Activated T-helper 17 cell treated with anti-CD3 and anti-CD28 coated beads, Interleukin-2, amount 50 U/mL, for 72 hours (primary cell): ENCODE data around the gene KRTAP5-5. TPM values are rescaled to one million over a fixed set of nuclear protein-coding genes. Genes with fewer than 3 reads are reported as not detected.

Source experiments
- ATAC-seq: fragments of 150-1000 bp; cut with Tn5 transposase; replicated peaks from 2 replicates; pipeline ENCODE4 v1.10.0; 2021; ENCODE audit warnings: mild to moderate bottlenecking, moderate library complexity
- H3K27ac Mint-ChIP-seq: one replicate; pipeline ENCODE4 v1.8.0; 2022; ENCODE audit warnings: mixed read lengths
- H3K27me3 Mint-ChIP-seq: one replicate; pipeline ENCODE4 v1.8.0; 2022; ENCODE audit warnings: mixed read lengths
- H3K36me3 Mint-ChIP-seq: one replicate; pipeline ENCODE4 v1.8.0; 2022; ENCODE audit warnings: low read depth, mild to moderate bottlenecking, mixed read lengths
- H3K4me1 Mint-ChIP-seq: one replicate; pipeline ENCODE4 v1.8.0; 2022; ENCODE audit warnings: mixed read lengths
- H3K4me3 Mint-ChIP-seq: one replicate; pipeline ENCODE4 v1.8.0; 2022; ENCODE audit warnings: mild to moderate bottlenecking, mixed read lengths
- H3K9me3 Mint-ChIP-seq: one replicate; pipeline ENCODE4 v1.8.0; 2022; ENCODE audit warnings: mixed read lengths
- total RNA-seq, 2 donors: library from RNA; stranded (reverse); gene quantifications; one replicate each; pipeline ENCODE4 v1.2.3, GENCODE V29; 2022

KRTAP5-5 gene
- total RNA-seq, 2 donors from 2014 or later: not detected

DNA sequence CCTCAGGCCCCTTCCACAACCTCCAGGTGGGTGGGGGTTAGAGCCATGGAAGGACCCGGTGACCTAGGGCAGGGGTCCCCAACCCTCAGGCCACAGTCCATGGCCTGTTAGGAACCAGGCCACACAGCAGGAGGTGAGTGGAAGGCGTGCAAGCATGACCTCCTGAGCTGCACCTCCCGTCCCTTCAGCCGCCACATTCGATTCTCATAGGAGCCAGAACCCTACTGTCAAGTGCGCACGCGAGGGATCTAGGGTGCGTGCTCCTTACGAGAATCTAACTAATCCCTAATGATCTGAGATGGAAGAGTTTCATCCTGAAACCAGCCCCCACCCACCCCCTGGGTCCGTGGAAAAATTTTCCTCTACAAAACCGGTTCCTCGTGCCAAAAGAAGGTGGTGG, 4.0 kb upstream of the KRTAP5-5 start:
- no peak for ATAC-seq
- H3K36me3 Mint-ChIP-seq: no peaks in the 10 kb centered on the region
- no peak overlapping the region for H3K27ac Mint-ChIP-seq
- peaks cover 10% of the 10 kb centered on the region for H3K27me3 Mint-ChIP-seq
- no peak overlapping the region for H3K4me3 Mint-ChIP-seq
- H3K4me1 Mint-ChIP-seq: no peaks in the 10 kb centered on the region
- no peaks in the 10 kb centered on the region for H3K9me3 Mint-ChIP-seq

DNA sequence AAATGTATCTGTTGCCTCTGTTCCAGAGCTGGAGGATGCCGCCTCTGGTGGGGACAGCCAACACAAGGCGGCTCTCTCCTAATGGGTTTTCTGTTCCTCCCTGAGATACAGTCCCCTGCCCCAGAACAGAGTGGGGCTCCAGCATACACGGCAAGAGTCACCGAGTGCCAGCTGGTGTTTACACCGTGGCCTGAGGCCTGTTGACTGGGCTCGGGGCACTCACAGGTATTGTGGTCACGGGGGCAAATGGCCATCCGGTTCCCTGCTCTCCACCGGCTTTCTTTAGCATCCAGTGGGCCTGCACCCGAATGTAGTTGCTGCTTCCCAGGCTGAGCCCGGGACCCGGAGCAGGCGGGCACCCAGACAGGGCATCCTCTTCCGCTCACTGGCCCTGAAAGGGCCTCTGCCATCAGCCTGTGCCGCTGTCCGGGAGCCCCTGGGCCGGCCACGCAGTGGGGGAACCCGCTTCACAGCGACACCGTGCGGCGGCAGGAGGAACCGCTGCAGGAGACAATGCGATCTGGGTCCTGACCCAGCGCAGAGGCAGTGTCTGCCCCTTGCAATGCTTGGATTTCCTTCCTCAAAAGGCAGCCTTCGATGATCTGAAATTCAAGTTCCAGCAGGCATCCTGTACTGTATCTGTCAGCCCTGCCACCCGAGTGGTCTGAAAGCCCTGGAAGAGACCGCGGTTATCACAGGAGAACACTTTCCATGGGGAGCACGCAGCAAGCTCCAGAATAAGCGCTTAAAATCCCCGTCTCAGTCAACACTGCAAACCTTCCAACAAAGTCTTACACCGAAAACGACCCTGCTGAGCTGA, 859 bp upstream of the KRTAP5-5 start:
- ATAC-seq: peak; percentile 86
- no peaks in the 10 kb centered on the region for H3K36me3 Mint-ChIP-seq
- no peaks in the 10 kb centered on the region for H3K9me3 Mint-ChIP-seq
- H3K4me1 Mint-ChIP-seq: no peaks in the 10 kb centered on the region
- H3K27ac Mint-ChIP-seq: no peak overlapping the region
- peaks cover 23% of the 10 kb centered on the region for H3K27me3 Mint-ChIP-seq
- no peak overlapping the region for H3K4me3 Mint-ChIP-seq

DNA sequence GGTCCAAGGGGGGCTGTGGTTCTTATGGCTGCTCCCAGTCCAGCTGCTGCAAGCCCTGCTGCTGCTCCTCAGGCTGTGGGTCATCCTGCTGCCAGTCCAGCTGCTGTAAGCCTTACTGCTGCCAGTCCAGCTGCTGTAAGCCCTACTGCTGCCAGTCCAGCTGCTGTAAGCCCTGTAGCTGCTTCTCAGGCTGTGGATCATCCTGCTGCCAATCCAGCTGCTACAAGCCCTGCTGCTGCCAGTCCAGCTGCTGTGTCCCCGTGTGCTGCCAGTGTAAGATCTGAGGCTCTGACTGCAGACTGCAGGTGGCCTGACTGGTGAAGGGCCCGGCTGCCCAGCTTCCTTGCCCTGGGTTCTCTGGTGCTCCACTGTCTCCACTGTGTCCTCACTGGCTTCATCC, 696 bp downstream of the KRTAP5-5 start:
- Mint-ChIP-seq H3K27me3 (peaks cover 27% of the 10 kb centered on the region), H3K4me1 (no peaks in the 10 kb centered on the region), H3K27ac (no peak overlapping the region), H3K9me3 (no peaks in the 10 kb centered on the region), H3K36me3 (no peaks in the 10 kb centered on the region), H3K4me3 (no peak overlapping the region)
- ATAC-seq: no peak

DNA sequence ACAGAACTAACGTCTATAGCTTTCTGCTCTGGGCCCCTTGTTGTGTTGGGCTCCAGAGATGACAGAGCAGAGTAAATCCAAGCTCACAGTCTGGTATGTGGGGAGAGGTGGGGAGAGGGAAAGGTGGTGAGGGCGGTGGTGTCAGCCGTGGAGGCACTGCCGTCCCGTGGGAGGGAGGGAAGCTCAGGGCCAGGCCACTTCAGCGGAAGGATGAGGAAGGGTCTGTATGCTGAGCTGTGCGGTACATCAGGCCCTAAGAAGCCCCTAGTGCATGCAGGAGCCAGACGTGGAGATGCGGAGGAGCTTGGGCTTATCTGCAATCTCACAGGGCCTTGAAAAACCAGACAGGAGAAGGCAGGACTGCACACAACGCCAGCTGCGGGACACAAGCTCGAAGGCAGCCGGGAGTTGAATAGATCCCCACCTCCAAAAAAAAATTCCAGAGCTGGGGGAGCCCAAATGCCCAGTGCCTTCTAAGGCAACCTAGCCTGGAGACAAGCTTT, 1.5 kb downstream of the KRTAP5-5 start:
- ATAC-seq: no peak
- H3K4me1 Mint-ChIP-seq: no peaks in the 10 kb centered on the region
- no peaks in the 10 kb centered on the region for H3K9me3 Mint-ChIP-seq
- H3K4me3 Mint-ChIP-seq: no peak overlapping the region
- no peak overlapping the region for H3K27ac Mint-ChIP-seq
- no peaks in the 10 kb centered on the region for H3K36me3 Mint-ChIP-seq
- peaks cover 33% of the 10 kb centered on the region for H3K27me3 Mint-ChIP-seq

DNA sequence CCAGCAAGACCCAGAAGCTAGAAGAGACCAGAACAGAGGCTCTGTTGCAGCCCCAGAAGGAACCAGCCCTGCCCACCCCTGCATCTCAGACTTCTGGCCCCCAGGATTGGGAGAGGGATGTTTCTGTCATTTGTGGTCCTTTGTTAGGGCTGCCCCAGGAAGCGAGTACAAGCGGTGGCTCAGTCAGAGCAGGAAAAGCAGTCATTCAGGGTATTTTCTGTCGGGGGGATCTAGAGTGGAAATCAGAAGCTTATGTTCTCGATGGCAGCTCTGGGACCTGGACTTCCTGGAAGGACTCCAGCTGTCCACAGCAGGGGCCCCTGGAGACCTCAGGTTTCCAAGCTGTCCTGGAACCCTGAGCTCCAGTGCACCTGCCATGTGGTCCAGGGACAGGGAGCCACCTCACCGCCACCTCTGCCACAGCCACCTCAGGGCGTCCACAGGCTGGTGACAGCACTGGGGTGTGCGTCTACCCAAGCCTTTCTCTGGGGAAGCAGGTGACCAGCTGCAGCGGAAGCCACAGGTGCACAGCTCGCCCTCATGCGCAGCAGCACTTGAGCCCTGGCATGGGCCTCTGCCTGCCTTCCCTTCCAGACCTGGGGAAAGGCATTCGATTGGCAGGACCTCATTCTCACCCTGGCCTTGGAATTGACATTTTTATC, 2.6 kb downstream of the KRTAP5-5 start:
- H3K4me3 Mint-ChIP-seq: no peak overlapping the region
- H3K9me3 Mint-ChIP-seq: no peaks in the 10 kb centered on the region
- peaks cover 32% of the 10 kb centered on the region for H3K27me3 Mint-ChIP-seq
- ATAC-seq: peak; percentile 50
- no peak overlapping the region for H3K27ac Mint-ChIP-seq
- no peaks in the 10 kb centered on the region for H3K36me3 Mint-ChIP-seq
- no peaks in the 10 kb centered on the region for H3K4me1 Mint-ChIP-seq

DNA sequence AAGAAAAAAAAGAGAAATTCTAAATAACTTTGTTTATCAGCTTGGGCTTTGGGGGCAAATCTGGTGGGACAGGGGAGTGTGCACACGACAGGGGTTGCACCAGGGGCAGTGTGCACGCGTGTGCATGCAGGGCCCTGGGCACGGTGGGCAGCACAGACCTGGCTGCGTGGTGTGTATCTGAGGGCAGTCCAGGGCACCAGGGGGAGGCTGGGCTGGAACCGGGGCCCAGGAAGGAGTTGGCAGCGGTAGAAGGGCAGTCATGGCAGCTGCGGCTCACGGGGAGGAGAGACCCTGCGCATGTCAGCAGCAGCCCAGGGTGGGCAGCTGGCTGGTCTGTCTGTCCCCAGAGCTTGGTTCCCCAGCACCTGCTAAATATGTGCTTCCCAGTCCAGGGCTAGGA, 4.3 kb downstream of the KRTAP5-5 start:
- Mint-ChIP-seq H3K27me3 (peaks cover 30% of the 10 kb centered on the region), H3K27ac (no peak overlapping the region), H3K4me3 (no peak overlapping the region), H3K36me3 (no peaks in the 10 kb centered on the region), H3K9me3 (no peaks in the 10 kb centered on the region), H3K4me1 (no peaks in the 10 kb centered on the region)
- no peak for ATAC-seq

DNA sequence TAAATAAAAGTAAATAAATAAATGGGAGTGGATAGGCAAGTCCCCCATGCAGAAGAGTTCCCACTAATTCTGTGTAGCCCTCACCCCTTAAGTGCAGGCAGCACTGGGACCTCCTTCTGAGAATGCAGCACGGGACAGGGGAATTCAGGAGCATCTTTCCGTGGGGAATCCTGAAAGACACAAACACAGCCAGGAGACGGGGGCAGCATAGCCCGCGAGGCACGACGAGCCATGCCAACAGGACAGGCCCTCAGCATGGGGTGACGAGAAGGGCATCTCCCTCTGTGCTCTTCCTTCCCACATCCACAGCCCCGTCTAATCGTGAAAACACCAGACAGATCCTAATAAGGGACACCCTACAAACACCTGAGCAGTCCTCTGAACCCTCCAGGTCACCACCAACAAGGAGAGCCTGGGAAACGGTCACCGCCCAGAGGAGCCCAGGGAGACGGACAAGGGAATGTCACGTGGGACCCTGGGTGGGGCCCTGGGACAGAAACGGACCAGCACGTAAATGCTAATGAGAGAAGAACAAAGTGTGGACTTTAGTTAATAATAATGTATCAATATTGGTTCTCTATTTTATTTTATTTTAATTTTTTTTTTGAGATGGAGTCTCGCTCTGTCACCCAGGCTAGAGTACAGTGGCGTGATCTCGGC, 6.8 kb downstream of the KRTAP5-5 start:
- no peak for ATAC-seq
- no peaks in the 10 kb centered on the region for H3K4me1 Mint-ChIP-seq
- peaks cover 27% of the 10 kb centered on the region for H3K27me3 Mint-ChIP-seq
- no peaks in the 10 kb centered on the region for H3K36me3 Mint-ChIP-seq
- H3K27ac Mint-ChIP-seq: no peak overlapping the region
- no peaks in the 10 kb centered on the region for H3K9me3 Mint-ChIP-seq
- no peak overlapping the region for H3K4me3 Mint-ChIP-seq

DNA sequence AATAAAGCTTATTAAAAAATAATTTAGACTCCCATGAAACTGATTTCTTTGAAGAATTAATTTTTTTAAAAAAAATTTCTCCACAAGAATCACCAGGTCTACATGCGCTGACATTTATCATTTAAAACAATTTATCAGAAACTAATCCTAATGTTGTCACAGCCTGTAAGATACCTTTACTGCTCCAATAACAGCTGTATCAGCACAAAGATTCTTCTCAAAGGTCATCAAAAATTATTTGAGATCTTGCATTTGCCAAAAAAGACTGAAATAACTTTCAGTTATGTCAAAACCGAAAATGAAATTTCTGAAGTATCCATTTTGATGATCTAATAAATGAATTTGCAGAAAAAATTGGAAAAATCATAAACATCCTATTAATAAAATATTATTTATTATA, 8.1 kb downstream of the KRTAP5-5 start:
- Mint-ChIP-seq H3K36me3 (no peaks in the 10 kb centered on the region), H3K4me1 (no peaks in the 10 kb centered on the region), H3K27me3 (peaks cover 19% of the 10 kb centered on the region), H3K9me3 (no peaks in the 10 kb centered on the region), H3K4me3 (no peak overlapping the region), H3K27ac (no peak overlapping the region)
- no peak for ATAC-seq

DNA sequence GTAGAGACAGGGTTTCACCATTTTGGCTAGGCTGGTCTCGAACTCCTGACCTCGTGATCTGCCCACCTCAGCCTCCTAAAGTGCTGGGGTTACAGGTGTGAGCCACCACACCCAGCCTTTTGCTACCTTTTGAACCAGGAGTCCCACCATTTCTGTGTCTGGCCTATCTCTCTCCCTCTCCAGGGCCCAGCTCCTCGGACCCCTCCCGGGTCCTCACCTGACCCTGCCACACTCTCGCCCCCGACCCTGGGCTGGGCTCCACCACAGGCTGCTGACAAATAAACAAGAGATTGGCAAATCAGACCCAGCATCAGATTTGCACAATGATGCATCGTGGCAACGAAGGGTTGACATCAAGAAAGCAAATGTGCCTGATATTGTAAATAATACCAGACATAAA, 8.8 kb downstream of the KRTAP5-5 start:
- H3K36me3 Mint-ChIP-seq: no peaks in the 10 kb centered on the region
- no peaks in the 10 kb centered on the region for H3K9me3 Mint-ChIP-seq
- peaks cover 16% of the 10 kb centered on the region for H3K27me3 Mint-ChIP-seq
- H3K4me1 Mint-ChIP-seq: no peaks in the 10 kb centered on the region
- no peak for ATAC-seq
- no peak overlapping the region for H3K4me3 Mint-ChIP-seq
- H3K27ac Mint-ChIP-seq: no peak overlapping the region

DNA sequence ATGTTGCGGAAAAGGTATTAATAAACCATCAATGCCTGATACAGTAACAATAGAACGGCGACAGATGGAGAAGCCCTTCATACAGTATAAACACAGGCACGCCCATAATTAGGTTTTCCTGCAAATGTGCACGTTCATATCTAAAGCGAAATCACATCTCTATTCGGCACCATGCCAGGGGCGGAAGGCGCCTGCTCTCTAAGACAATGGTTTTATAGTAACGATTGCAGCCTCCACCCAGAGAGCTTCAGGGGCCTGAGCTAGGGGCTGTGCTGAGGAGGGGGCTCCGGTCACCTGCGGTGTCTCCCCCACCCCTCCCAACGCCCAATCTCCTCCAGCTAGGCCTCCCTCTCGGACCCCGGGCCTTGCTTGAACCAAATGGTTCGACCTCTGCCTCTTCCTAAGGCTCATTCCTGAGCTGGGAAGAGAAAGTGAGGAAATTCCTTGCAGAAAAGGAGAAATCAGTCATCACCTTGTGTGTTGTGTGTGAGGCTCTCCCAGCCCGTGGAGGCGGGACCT, 9.6 kb downstream of the KRTAP5-5 start:
- Mint-ChIP-seq H3K4me1 (no peaks in the 10 kb centered on the region), H3K4me3 (no peak overlapping the region), H3K27ac (no peak overlapping the region), H3K36me3 (no peaks in the 10 kb centered on the region), H3K9me3 (no peaks in the 10 kb centered on the region), H3K27me3 (peaks cover 18% of the 10 kb centered on the region)
- no peak for ATAC-seq

DNA sequence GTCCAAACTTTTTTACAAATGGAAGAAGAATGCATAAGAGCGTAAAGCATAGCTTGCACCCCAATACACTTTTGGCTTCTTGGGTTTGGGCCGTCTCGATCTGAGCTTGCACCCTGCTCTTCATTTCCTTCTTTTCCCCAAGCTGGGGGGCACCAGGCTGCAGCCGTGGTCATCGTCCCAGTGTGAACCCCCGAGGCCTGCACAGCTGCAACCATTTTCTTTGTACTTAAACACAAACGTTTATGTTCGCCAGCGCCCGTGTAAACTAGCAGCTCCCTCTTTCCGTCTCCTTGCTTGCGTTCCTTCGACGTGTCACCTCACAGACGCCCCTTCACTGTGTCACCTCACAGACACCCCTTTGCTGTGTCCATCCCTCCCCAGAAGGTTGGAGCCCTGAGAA, 10.1 kb downstream of the KRTAP5-5 start:
- no peak overlapping the region for H3K27ac Mint-ChIP-seq
- H3K9me3 Mint-ChIP-seq: no peaks in the 10 kb centered on the region
- H3K36me3 Mint-ChIP-seq: no peaks in the 10 kb centered on the region
- no peak for ATAC-seq
- H3K4me3 Mint-ChIP-seq: no peak overlapping the region
- H3K4me1 Mint-ChIP-seq: no peaks in the 10 kb centered on the region
- H3K27me3 Mint-ChIP-seq: peaks cover 22% of the 10 kb centered on the region

DNA sequence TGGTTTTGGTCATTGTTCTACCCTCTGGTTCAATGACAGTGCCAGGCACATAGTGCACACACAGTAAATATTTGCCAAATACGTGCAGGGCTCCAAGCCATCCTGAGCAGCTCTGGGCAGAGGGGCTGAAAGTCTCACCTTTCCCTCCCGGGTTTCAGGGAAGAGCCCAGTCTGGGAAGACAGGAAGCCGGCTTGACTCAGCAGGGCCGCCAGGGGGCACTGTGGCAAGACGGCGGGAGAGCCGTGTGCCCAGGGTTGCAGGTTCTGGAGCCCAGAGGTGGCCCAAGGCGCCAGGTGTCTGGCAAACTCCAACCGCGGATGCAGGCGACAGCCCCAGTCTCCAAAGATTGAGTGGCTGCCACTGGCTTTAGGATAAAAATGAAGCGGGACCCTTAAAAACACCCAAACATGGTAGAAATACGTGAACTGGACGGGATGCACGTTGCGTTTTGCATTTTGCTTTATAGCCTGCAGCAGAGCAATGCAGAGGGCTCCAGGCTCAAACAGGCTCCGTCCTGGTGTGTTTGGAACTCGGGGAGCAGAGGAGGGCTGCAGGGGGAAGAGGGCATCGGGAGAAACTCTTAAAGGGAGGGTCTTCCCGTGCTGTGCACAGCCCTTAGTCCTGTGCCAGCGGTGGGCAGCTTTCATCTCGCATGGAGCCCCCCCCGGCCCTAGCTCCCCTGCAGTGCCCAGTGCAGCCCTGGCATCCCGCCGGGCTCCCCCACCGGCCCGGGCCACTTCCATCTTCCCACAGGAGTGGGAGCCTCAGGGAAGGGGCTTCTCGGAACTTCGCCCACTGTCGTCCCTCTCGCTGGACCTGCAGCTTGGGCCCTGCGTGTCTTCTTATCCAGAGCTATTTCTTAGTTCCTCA, 10.7 kb downstream of the KRTAP5-5 start:
- no peaks in the 10 kb centered on the region for H3K9me3 Mint-ChIP-seq
- H3K4me3 Mint-ChIP-seq: no peak overlapping the region
- H3K4me1 Mint-ChIP-seq: no peaks in the 10 kb centered on the region
- H3K27ac Mint-ChIP-seq: no peak overlapping the region
- no peaks in the 10 kb centered on the region for H3K36me3 Mint-ChIP-seq
- H3K27me3 Mint-ChIP-seq: peaks cover 18% of the 10 kb centered on the region
- ATAC-seq: no peak

DNA sequence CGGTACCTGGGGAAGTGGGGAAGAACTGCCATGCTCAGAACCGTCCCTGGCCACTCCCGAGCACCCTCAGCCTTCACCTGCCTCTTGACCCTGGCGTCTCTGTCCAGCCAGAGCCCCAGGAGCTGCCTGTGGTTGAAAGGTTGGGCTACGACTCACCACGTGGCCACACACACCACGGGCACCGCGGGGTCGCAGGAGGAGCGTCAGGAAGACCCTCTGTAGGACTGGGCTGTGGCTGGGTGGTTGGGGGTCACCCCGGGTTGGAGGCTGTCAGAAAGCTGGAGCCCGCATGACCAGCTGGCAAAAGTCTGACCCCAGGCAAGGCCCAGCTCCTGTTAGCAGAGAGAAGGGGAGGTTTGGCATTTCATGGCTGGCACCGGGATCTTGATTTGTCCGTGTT, 11.5 kb downstream of the KRTAP5-5 start:
- H3K36me3 Mint-ChIP-seq: no peaks in the 10 kb centered on the region
- no peak overlapping the region for H3K27ac Mint-ChIP-seq
- no peaks in the 10 kb centered on the region for H3K9me3 Mint-ChIP-seq
- H3K4me3 Mint-ChIP-seq: no peak overlapping the region
- H3K27me3 Mint-ChIP-seq: peaks cover 11% of the 10 kb centered on the region
- no peaks in the 10 kb centered on the region for H3K4me1 Mint-ChIP-seq
- ATAC-seq: no peak
